Gastrocnemius medialis (tissue), 4 donors: ENCODE data around the gene HIVEP3.

Source experiments
- POLR2A ChIP-seq, 2 donors: fragments of 450-650 bp; IDR thresholded peaks; one replicate each; pipeline ENCODE4 v1.6.1; 2017; ENCODE audit warnings: antibody characterized with exemption in 2 of 2, mild to moderate bottlenecking in 2 of 2, moderate library complexity in 2 of 2
- TF ChIP-seq, protein P1 (sequence below), 5 experiments: fragments of 450-650 bp in 3 of 5; fragments of 200-600 bp in 2 of 5; sonication (generic) in 2 of 5; IDR thresholded peaks in 4 of 5; conservative IDR thresholded peaks in 1 of 5; 1 replicate in 4 of 5; 2 replicates in 1 of 5; pipeline ENCODE4 v1.5.1; 2016 to 2019; ENCODE audit warnings: antibody characterized with exemption in 5 of 5, mild to moderate bottlenecking in 3 of 5, moderate library complexity in 3 of 5

DNA sequence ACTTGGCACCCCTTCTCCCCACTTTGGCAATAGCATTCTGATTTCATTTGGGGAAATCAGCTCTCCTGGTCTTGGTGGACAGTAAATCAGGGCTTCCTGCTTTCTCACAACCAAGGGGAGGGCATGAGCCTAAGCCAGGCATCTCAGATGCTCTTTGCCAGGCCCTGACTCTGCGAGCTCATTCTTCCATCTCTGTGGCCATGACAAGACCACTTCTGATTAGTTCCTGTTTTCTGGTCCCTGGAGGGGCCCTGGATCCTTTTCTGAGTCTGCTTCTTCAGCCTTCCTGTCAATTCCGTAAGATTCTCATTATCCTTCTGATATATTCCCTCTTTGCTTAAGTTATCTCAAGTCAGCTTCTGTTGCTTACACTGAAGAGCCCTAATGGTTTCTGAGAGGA is 210.4 kb downstream of the HIVEP3 start:
- no peak for TF ChIP-seq POLR2A (IDR thresholded peaks at IDR 0.05)
- TF ChIP-seq, protein P1, sequence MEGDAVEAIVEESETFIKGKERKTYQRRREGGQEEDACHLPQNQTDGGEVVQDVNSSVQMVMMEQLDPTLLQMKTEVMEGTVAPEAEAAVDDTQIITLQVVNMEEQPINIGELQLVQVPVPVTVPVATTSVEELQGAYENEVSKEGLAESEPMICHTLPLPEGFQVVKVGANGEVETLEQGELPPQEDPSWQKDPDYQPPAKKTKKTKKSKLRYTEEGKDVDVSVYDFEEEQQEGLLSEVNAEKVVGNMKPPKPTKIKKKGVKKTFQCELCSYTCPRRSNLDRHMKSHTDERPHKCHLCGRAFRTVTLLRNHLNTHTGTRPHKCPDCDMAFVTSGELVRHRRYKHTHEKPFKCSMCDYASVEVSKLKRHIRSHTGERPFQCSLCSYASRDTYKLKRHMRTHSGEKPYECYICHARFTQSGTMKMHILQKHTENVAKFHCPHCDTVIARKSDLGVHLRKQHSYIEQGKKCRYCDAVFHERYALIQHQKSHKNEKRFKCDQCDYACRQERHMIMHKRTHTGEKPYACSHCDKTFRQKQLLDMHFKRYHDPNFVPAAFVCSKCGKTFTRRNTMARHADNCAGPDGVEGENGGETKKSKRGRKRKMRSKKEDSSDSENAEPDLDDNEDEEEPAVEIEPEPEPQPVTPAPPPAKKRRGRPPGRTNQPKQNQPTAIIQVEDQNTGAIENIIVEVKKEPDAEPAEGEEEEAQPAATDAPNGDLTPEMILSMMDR (IDR thresholded peaks at IDR 0.05 in 4 of 5, conservative IDR thresholded peaks at IDR 0.05 in 1 of 5) = no peak
